GM21526 (cell line): ENCODE data around the gene KCNH4.
"Not testable (repeated sequence)": the region's sequence is repeated elsewhere in the genome, so short reads cannot be mapped to it uniquely, and the experiment has no call there.

Experiments used
- ATAC-seq: cut with Tn5 transposase; IDR thresholded peaks from one replicate; pipeline ENCODE4 v1.9.1; 2021; ENCODE audit warnings: moderate library complexity; ENCODE audit not compliant: unreplicated experiment, low FRiP score

KCNH4 gene

DNA sequence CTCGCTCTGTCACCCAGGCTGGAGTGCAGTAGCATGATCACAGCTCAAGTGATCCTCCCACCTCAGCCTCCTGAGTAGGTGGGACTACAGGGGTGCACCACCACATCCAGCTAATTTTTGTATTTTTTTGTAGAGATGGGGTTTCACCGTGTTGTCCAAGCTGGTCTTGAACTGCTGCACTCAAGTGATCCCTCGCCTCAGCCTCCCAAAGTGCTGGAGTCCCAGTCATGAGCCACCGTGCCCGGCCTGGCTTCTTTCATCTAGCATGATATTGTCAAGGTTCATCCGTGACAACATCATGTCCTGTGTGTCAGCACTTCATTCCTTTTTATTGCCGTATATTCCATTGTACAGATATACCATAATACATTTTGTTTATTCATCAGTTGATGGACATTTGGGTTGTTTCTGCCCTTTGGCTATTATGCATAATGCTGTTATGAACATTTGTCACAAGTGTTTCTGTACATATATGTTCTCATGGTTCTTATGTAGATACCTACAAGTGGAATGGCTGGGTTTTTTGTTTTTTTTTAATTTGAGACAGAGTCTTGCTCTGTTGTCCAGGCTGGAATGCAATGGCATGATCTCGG is 16.7 kb upstream of the KCNH4 start:
- ATAC-seq: no peak

- peak; percentile 67 for ATAC-seq
These were observed 13.3 kb upstream of the KCNH4 start, which contains the start of gene GHDC for GRCh38 chr17:42193969-42194899. Gene GHDC, minus strand, starts transcription at chr17:42194494. Its CDS starts 913 bp downstream, at chr17:42193581.

DNA sequence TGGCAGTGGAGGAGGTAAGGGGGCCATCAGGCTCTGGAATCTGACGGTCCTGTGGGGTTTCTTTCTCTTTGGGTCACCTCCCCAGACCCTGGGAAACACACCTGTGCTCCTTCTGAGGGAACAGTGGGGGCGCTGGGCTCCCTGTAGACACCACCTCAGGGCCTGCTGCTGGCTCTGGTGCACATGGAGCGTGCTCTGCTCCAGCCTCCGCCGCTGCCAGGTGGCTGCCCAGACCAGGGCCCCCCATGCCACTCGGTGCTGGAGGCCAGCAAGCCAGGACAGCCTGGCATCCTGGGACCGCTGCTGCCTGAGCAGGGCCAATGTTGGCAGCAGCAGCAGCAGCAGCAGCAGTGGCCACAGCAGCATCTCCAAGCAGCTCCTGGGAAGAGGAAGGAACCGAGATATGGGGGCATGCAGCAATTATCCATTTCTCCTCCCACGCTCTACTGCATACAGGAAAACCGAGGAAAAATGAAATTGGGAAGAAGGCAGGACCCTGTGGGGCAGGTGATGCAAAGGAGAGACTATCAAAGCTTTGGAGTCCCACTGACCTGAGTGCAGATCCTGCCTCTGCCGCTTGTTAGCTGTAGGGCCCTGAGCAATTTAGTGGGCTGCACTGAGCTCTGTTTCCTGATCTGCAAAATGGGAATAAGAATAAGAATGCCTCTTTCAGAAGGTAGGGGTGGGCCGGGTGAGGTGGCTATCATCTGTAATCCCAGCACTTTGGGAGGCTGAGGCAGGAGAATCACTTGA is 12.4 kb upstream of the KCNH4 start:
- ATAC-seq: no peak

GRCh38 chr17:42192189-42193126 is 11.5 kb upstream of the KCNH4 start:
- ATAC-seq: no peak

DNA sequence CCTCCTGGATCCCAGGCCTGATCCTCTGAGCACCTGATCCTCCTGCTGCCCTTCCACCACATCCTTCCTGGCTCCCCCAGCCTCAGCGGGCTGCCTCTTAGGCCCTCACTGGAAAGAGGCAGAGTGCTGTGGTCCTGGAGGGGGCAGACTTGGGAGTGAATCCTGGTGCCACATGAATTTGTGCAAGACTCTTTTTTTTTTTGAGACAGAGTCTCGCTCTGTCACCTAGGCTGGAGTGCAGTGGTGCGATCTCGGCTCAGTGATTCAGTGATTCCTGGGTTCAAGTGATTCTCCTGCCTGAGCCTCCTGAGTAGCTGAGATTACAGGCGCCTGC is 10.3 kb upstream of the KCNH4 start:
- no peak for ATAC-seq

- no peak for ATAC-seq
These were observed 9.7 kb upstream of the KCNH4 start for GRCh38 chr17:42190491-42191274.

- no peak for ATAC-seq
These were observed 8.7 kb upstream of the KCNH4 start for GRCh38 chr17:42189651-42189965.

DNA sequence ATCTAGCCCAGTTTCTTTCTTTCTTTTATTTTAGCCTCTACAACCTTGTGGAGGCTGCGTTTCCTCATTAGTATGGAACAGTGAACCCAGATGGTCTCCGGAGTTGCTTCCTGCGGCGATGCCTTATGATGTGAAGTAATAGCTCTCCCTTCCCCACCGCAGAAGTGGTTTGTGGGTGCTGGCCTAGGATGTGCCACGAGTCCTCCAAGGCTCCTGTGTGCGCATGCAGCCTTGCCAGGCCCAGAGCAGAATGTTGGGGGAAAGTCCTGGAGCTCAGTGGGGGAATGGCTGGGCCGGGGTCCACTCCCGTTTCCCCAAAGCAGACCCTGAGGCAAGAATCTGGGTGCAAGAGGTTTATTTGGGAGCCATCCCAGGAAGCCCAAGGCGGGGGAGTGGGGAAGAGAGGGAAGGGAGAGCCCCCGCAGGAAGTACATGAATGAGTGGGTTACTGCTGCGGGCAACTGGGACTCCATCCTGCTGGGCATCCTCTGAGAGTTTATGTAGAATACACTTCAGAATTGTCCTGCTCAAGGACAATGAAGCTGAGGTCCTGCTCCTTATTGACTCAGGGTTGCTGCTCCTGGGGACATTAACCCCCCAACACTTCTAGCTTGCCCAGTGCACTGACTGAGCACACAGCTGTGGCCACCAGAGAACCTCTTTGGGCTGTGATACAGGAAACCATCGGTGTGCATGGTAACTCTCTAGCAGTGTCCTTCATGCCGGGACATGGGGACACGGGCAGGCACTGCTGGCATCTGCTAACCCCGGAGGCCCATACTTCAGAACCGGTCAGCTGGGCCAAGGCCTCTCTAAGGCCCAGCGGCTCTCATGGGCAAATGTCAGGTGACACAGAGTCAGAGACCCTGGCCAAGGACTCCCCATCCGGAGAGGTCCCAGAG is 8.1 kb upstream of the KCNH4 start:
- ATAC-seq: no peak

GRCh38 chr17:42187833-42188232 is 6.9 kb upstream of the KCNH4 start:
- no peak for ATAC-seq

- not testable (repeated sequence) for ATAC-seq
These were observed 5.2 kb upstream of the KCNH4 start for GRCh38 chr17:42186191-42186590.

DNA sequence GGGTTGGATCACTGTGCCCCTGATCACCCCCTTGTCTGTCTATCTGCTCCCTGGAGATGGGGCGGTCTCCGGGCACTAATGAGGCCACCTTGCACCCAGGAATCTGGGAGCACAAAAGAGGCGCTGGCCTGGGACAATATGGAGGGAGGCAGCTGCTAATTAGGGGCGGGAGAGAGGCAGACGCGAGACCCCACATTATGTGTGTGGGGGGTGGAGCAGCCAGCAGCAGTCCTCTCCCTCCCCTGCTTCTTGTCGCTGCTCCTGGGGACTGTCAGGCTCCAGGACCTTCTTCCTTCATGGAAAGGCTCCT is 4.6 kb upstream of the KCNH4 start:
- ATAC-seq: no peak

DNA sequence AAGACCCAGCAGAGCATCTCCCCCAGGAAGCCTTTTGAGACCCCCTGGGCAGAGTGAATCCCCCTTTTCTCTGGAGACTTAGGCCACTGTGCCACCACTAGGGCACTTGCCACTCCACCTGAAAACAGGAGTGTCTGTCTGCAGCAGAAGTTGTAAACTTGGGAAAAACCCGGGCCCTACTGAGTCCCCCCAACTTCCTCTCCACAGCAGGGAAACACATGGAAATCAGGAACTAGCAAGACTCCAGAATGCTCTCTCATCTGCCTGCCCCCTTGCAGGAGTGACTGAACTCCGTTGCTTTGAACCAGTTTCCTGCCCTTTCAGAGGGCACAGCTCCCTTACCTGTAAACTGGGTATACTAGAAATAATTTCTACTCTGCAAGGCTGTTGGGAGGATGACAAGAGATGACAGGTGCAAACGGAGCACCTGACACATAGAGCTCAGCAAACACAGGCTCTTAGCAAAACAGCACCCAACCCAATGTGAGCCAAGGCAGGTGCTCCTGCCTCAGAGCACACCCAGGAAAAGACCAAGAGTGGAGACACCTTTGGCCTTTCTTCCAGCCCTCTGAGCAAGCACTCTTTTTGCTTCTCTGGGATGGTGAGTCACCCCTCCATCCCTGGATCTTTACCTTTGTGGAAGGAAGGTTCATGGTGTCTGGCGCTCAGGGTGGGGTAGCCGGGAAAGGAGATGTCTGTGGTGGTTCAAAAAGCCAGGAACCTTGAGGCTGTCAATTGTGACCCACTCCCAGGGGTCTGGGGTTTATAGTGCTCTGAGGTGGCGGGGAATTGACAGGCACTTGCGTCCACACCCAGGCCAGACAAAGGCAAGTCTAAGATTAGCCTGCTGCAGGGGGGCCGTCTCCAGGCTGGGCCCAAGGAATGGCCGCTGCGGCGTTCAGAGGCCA is 4.0 kb upstream of the KCNH4 start, which contains the start of gene HCRT:
Gene HCRT, minus strand, starts transcription at position 740 of the 908 bp plus-strand sequence. Its CDS starts 87 bp downstream, at position 653.
- ATAC-seq: no peak

DNA sequence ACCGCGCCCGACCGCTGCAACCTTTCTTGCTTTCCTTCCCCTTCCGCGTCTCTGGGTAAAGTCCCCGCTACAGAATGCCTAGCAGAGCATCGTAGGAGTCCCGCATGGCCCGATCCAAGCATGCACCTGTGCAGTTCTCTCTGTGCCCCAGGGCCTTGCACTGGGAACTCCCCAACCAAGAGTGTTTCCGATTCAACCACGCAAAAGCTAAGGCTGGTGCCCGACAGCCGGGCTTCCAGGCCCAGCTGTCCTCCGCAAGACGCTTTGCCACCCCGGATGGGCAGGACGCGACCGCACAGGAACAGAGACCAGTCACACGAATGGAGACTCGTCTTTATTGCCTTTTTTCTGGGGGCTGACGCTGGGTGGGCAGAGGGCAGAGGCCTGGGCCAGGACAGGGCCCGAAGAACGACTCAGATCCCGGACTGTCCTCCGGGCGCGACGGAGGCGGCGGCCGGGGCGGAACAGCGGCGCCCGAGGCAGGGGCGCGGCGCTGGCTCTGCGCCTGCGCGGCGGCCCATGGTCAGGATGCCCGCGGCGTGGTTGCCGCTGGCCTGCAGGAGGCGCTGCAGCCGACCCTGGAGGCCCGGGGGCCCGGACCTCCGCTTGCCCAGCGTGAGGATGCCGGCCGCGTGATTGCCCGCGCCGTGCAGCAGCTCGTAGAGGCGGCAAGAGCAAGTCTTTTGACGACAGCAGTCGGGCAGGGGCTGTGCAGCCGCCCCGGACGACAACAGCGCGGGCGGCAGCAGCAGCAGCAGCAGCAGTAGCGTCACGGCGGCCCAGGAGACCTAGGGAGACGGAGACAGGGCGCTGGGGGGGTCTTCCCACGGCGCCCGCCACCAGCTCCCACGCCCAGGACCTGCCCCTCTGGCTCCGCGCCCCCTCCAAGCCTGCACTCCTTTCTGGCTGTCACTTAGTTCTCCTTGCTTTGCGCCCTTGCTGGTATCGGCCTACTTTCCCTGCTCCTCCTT is 3.1 kb upstream of the KCNH4 start:
- peak; percentile 50 for ATAC-seq

GRCh38 chr17:42182927-42183734 is 2.2 kb upstream of the KCNH4 start:
- no peak for ATAC-seq

GRCh38 chr17:42181851-42182207 is 887 bp upstream of the KCNH4 start:
- ATAC-seq: no peak

- no peak for ATAC-seq
These were observed 476 bp downstream of the KCNH4 start for GRCh38 chr17:42180411-42180921.
